PC-9 (cell line): ENCODE measurements around the gene CSF1. TPM values are rescaled to one million over a fixed set of nuclear protein-coding genes. Genes with fewer than 3 reads are reported as not detected.
A peak's percentile ranks its signal among the peaks of the same experiment; 100 is the strongest.

Source experiments
- BruUV-seq: library from RNA; stranded (reverse); fragments of 400-500 nt; replicated peaks from 2 replicates; lab custom pipeline; 2021; lab: Mats Ljungman, UMichigan
- CTCF ChIA-PET: fragments of 300-600 bp; sonication (Branson Sonifier 250); formaldehyde crosslinking; loops from one replicate; lab custom pipeline; 2022; ENCODE audit warnings: antibody characterized with exemption; lab: Charles Lee
- POLR2A ChIA-PET: fragments of 300-600 bp; sonication (Branson Sonifier 250); formaldehyde crosslinking; loops from one replicate; lab custom pipeline; 2022; ENCODE audit warnings: antibody characterized with exemption; ENCODE audit not compliant: unreplicated experiment; lab: Charles Lee
- DNase-seq, 2 experiments: peaks; one replicate each; pipeline versions ENCODE4 v3.0.0 to v3.0.0-alpha.2; 2015 to 2022; ENCODE audit warnings: mixed read lengths in 1 of 2
- H2AFZ ChIP-seq: fragments of 200-600 bp; sonication (generic); 2 replicates; pipeline ENCODE4 v1.8.1; 2017; ENCODE audit warnings: antibody characterized with exemption
- H3F3A ChIP-seq: fragments of 200-600 bp; sonication (generic); 2 replicates; pipeline ENCODE4 v1.8.1; 2017; ENCODE audit warnings: antibody characterized with exemption, mild to moderate bottlenecking, low read depth; ENCODE audit not compliant: insufficient read depth
- H3K27ac ChIP-seq: fragments of 200-600 bp; sonication (generic); 2 replicates; pipeline ENCODE4 v1.6.1; 2016; ENCODE audit warnings: mixed run types
- H3K27me3 ChIP-seq: fragments of 200-600 bp; sonication (generic); 2 replicates; pipeline ENCODE4 v1.6.1; 2016; ENCODE audit warnings: low read depth, mixed run types; ENCODE audit not compliant: insufficient read depth
- H3K36me3 ChIP-seq: fragments of 200-600 bp; sonication (generic); 2 replicates; pipeline ENCODE4 v1.6.1; 2016; ENCODE audit warnings: low read depth, mixed run types
- H3K4me1 ChIP-seq: fragments of 200-600 bp; sonication (generic); replicated peaks from 2 replicates; pipeline ENCODE4 v1.6.1; 2016; ENCODE audit warnings: mixed run types; ENCODE audit not compliant: insufficient read depth
- H3K4me2 ChIP-seq: fragments of 200-600 bp; sonication (generic); 2 replicates; pipeline ENCODE4 v1.6.1; 2017; ENCODE audit warnings: mixed run types
- H3K4me3 ChIP-seq: fragments of 200-600 bp; sonication (generic); 2 replicates; pipeline ENCODE4 v1.6.1; 2016; ENCODE audit warnings: mixed run types
- H3K79me2 ChIP-seq: fragments of 200-600 bp; sonication (generic); 2 replicates; pipeline ENCODE4 v1.6.1; 2017; ENCODE audit warnings: low read depth, mixed run types
- H3K9me2 ChIP-seq: fragments of 200-600 bp; sonication (generic); 2 replicates; pipeline ENCODE4 v1.8.1; 2017; ENCODE audit warnings: mild to moderate bottlenecking; ENCODE audit not compliant: insufficient read depth
- H3K9me3 ChIP-seq: fragments of 200-600 bp; sonication (generic); 2 replicates; pipeline ENCODE4 v1.8.1; 2016; ENCODE audit warnings: low read depth; ENCODE audit not compliant: insufficient read depth
- H4K20me1 ChIP-seq: fragments of 200-600 bp; sonication (generic); 2 replicates; pipeline ENCODE4 v1.8.1; 2017; ENCODE audit not compliant: insufficient read depth
- EZH2 ChIP-seq: fragments of 200-600 bp; sonication (generic); IDR thresholded peaks from 2 replicates; pipeline ENCODE4 v1.8.0; 2017; ENCODE audit warnings: antibody characterized with exemption, low read depth
- intact Hi-C: fragments of 100-400 bp; cut with micrococcal nuclease; formaldehyde crosslinking; loops from one replicate; pipeline ENCODE4 v1.10.0; 2022; ENCODE audit not compliant: unreplicated experiment
- total RNA-seq: library from RNA; stranded (reverse); gene quantifications from 2 replicates; pipeline ENCODE4 v1.2.3, GENCODE V29; 2021
- TF ChIP-seq, protein P1 (sequence below): fragments of 200-600 bp; sonication (generic); conservative IDR thresholded peaks from 2 replicates; pipeline ENCODE4 v1.6.1; 2017; ENCODE audit warnings: mixed run types, antibody characterized with exemption, mild to moderate bottlenecking, moderate library complexity

CSF1 gene
- total RNA-seq, 1 experiment from 2014 or later, result 29.8 TPM

DNA sequence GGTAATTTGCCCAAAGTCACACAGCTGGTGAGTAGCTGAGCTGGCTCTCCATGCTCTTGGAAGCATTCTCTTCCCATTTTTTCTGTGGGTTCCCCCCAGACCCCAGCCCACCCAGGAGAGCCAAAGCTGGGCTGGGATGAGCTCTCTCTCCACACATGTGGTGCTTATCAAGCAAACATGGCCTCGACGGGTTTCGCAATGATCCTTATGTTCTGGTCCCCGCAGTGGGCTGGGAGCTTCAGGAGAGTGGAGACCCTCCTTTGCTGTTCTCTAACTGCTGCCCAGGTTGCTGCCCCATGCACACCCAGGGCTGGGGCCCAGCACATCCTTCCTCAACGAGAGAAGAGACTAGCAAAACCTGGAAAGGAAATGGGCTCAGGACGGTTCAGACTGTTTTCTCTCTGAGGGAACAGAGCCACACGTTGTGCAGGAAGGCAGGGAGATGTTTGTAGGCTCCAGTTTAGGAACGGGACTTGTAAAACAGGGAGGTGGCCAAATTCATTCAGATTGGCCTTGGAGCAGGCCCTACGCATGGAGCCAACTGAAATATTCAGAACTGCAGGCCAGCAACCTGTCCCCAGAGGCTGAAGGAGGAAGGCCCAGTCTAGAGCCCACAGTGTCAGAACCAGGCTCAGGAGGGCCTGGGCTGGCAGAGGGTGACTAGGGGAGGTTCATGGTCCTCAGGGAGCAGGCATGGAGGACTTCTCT is 27.2 kb upstream of the CSF1 start:
- DNase-seq, result peak in 1 of 2 experiments; percentile 29
- Histone ChIP-seq H3K4me1 (no peaks in the 10 kb centered on the region), H3K4me3 (no peak overlapping the region), H3K36me3 (no peaks in the 10 kb centered on the region), H3F3A (peaks cover 1% of the 10 kb centered on the region; the same call in 1 of the 2 replicates), H2AFZ (no peak overlapping the region), H3K9me2 (no peaks in the 10 kb centered on the region), H3K4me2 (no peak overlapping the region), H3K27me3 (no peaks in the 10 kb centered on the region), H3K27ac (no peak overlapping the region), H4K20me1 (no peaks in the 10 kb centered on the region), H3K79me2 (no peaks in the 10 kb centered on the region), H3K9me3 (no peaks in the 10 kb centered on the region)
- ChIA-PET POLR2A (no interaction called here), CTCF (no interaction called here)
- no peak for TF ChIP-seq EZH2
- TF ChIP-seq, protein P1, sequence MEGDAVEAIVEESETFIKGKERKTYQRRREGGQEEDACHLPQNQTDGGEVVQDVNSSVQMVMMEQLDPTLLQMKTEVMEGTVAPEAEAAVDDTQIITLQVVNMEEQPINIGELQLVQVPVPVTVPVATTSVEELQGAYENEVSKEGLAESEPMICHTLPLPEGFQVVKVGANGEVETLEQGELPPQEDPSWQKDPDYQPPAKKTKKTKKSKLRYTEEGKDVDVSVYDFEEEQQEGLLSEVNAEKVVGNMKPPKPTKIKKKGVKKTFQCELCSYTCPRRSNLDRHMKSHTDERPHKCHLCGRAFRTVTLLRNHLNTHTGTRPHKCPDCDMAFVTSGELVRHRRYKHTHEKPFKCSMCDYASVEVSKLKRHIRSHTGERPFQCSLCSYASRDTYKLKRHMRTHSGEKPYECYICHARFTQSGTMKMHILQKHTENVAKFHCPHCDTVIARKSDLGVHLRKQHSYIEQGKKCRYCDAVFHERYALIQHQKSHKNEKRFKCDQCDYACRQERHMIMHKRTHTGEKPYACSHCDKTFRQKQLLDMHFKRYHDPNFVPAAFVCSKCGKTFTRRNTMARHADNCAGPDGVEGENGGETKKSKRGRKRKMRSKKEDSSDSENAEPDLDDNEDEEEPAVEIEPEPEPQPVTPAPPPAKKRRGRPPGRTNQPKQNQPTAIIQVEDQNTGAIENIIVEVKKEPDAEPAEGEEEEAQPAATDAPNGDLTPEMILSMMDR, result no peak
- no TSS peak for BruUV-seq
- intact Hi-C loops, result no loop called here

DNA sequence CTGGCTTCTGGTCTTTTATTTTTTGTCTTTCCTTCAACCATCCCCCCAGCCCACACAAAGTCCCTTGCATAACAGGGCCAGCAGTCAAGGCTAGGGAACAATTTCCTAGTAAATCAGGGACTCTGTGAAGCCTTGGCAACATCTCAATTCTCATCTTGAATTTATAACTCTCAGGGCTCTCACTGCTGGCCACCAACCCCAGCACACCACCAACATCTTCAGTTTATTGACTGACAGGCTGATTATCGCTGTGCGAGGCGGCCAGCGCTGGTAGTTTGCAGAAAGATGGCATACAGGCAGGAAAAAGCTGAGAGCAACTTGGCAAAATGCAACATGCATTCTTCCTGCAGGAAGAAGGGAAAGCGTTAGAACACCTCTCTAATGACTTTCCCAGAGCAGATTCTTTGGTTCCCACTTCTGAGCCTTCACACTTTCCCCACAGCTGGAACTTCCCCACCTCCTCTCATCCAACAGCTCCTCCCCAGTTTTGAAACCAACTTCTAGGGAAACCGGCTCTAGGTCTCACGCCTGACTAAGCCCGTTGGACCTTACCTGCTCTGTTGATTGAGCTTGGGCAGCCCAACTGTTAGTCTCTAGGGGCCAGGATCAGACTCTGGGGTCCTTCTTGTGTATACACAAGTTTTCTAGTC is 26.3 kb upstream of the CSF1 start:
- intact Hi-C loops, result no loop called here
- POLR2A ChIA-PET, result interaction anchor here (0.9 kb wide), 1 partner anchor 8 kb away, joined by 9 read pairs; no protein-coding TSS in a partner anchor
- CTCF ChIA-PET, result no interaction called here
- no peaks in the 10 kb centered on the region for H4K20me1 ChIP-seq
- no peaks in the 10 kb centered on the region for H3K79me2 ChIP-seq
- no peak for TF ChIP-seq EZH2
- TF ChIP-seq, protein P1, result no peak
- no peaks in the 10 kb centered on the region for H3K9me2 ChIP-seq
- no peaks in the 10 kb centered on the region for H3K36me3 ChIP-seq
- H3K27ac ChIP-seq, result no peak overlapping the region
- DNase-seq, result no peak
- no peaks in the 10 kb centered on the region for H3K27me3 ChIP-seq
- no peaks in the 10 kb centered on the region for H3K4me1 ChIP-seq
- no peaks in the 10 kb centered on the region for H3K9me3 ChIP-seq
- no TSS peak for BruUV-seq
- H2AFZ ChIP-seq, result no peak overlapping the region
- H3K4me2 ChIP-seq, result no peak overlapping the region
- H3K4me3 ChIP-seq, result no peak overlapping the region
- no peaks in the 10 kb centered on the region for H3F3A ChIP-seq

DNA sequence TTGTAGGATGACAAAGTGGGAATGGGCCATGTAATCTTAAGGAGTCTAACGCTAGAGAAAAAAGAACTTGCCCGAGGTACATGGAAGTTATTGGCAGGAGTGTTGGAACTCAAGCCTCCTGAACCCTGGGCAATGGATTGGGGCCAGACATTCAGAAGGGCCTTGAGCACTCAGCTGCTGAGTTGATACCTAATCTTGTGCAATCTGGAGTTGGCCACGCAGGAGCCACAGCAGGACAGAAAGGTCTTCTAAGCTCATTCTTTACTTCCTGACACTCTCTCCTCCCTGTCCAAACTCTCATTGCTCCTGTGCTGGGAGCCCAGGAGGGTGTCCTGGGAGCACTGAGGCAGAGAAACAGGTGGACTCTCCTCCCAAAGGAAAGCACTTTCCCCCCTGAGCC is 25.1 kb upstream of the CSF1 start:
- intact Hi-C loops, result no loop called here
- no peak for TF ChIP-seq EZH2
- TF ChIP-seq, protein P1, result no peak
- Histone ChIP-seq H3K27me3 (no peaks in the 10 kb centered on the region), H3K79me2 (no peaks in the 10 kb centered on the region), H2AFZ (no peak overlapping the region), H3K4me3 (no peak overlapping the region), H3K4me2 (no peak overlapping the region), H3F3A (peaks cover 4% of the 10 kb centered on the region; the same call in 1 of the 2 replicates), H3K9me3 (no peaks in the 10 kb centered on the region), H3K4me1 (no peaks in the 10 kb centered on the region), H3K9me2 (no peaks in the 10 kb centered on the region), H4K20me1 (no peaks in the 10 kb centered on the region), H3K36me3 (no peaks in the 10 kb centered on the region), H3K27ac (no peak overlapping the region)
- CTCF ChIA-PET, result no interaction called here
- BruUV-seq, result no TSS peak
- no peak for DNase-seq
- POLR2A ChIA-PET, result no interaction called here
